HFFc6 (cell line): ENCODE results near the gene MTHFR. TPM values are rescaled to one million over a fixed set of nuclear protein-coding genes. Genes with fewer than 3 reads are reported as not detected.

Experiments
- DNase-seq: peaks from one replicate; pipeline ENCODE4 v3.0.0-alpha.2; 2018
- H3K27ac Mint-ChIP-seq: 2 replicates; pipeline ENCODE4 v1.8.0; 2020; ENCODE audit warnings: mild to moderate bottlenecking, mixed read lengths
- H3K27me3 Mint-ChIP-seq: 2 replicates; pipeline ENCODE4 v1.8.0; 2021; ENCODE audit warnings: mild to moderate bottlenecking, moderate library complexity, mixed read lengths; ENCODE audit not compliant: insufficient read depth
- H3K36me3 Mint-ChIP-seq: 2 replicates; pipeline ENCODE4 v1.8.0; 2021; ENCODE audit warnings: low read depth, mixed read lengths
- H3K4me1 Mint-ChIP-seq: 2 replicates; pipeline ENCODE4 v1.8.0; 2020; ENCODE audit warnings: low read depth, mixed read lengths
- H3K4me3 Mint-ChIP-seq: 2 replicates; pipeline ENCODE4 v1.8.0; 2020; ENCODE audit warnings: mild to moderate bottlenecking, moderate library complexity, mixed read lengths
- H3K9me3 Mint-ChIP-seq: 2 replicates; pipeline ENCODE4 v1.8.0; 2020; ENCODE audit warnings: mild to moderate bottlenecking, mixed read lengths
- CTCF ChIP-seq: fragments of 200-600 bp; sonication (generic); IDR thresholded peaks from 2 replicates; pipeline ENCODE4 v1.5.0; 2021; ENCODE audit warnings: antibody characterized with exemption, mild to moderate bottlenecking
- total RNA-seq, 6 experiments: library from RNA; stranded (reverse); fragmentation: NEBNext Ultra II Directional; extraction: Animal tissue kit (Norgen Biotek cat#: 25700); gene quantifications; 2 replicates in 1 of 6; 3 replicates in 5 of 6; pipeline ENCODE4 v1.2.3, GENCODE V29; 2021

MTHFR gene
- total RNA-seq, 6 experiments from 2014 or later = 9.4 to 11.7 (median 10.5) TPM

GRCh38 chr1:11784256-11784992 lies 21.3 kb downstream of the MTHFR start:
- Mint-ChIP-seq H3K4me3 (no peak overlapping the region), H3K36me3 (no peaks in the 10 kb centered on the region), H3K4me1 (peaks cover 13% of the 10 kb centered on the region), H3K27me3 (peaks cover 5% of the 10 kb centered on the region), H3K9me3 (no peaks in the 10 kb centered on the region), H3K27ac (no peak overlapping the region)
- no peak for DNase-seq
- TF ChIP-seq CTCF = no peak

- no peak for TF ChIP-seq CTCF
- peaks cover 13% of the 10 kb centered on the region for H3K4me1 Mint-ChIP-seq
- no peak overlapping the region for H3K4me3 Mint-ChIP-seq
These were observed 22.2 kb downstream of the MTHFR start for GRCh38 chr1:11783556-11783955.

GRCh38 chr1:11782127-11782708 lies 23.5 kb downstream of the MTHFR start:
- Mint-ChIP-seq H3K9me3 (no peaks in the 10 kb centered on the region), H3K36me3 (no peaks in the 10 kb centered on the region), H3K4me1 (peaks cover 6% of the 10 kb centered on the region), H3K27me3 (peaks cover 10% of the 10 kb centered on the region), H3K27ac (no peak overlapping the region), H3K4me3 (no peak overlapping the region)
- DNase-seq = no peak
- no peak for TF ChIP-seq CTCF

More at GRCh38 chr1:11783556-11783955, 22.2 kb downstream of the MTHFR start:
- H3K27ac Mint-ChIP-seq = no peak overlapping the region
- DNase-seq = no peak
- H3K27me3 Mint-ChIP-seq = peaks cover 10% of the 10 kb centered on the region
- no peaks in the 10 kb centered on the region for H3K9me3 Mint-ChIP-seq
- no peaks in the 10 kb centered on the region for H3K36me3 Mint-ChIP-seq

- H3K27me3 Mint-ChIP-seq = peaks cover 13% of the 10 kb centered on the region
- no peaks in the 10 kb centered on the region for H3K36me3 Mint-ChIP-seq
- no peak for TF ChIP-seq CTCF
- no peak overlapping the region for H3K4me3 Mint-ChIP-seq
- no peak overlapping the region for H3K27ac Mint-ChIP-seq
- DNase-seq = no peak
- H3K4me1 Mint-ChIP-seq = no peaks in the 10 kb centered on the region; the same call in 1 of the 2 replicates
- H3K9me3 Mint-ChIP-seq = no peaks in the 10 kb centered on the region
These were observed 24.5 kb downstream of the MTHFR start for GRCh38 chr1:11781297-11781696.

GRCh38 chr1:11780380-11781147 lies 25.2 kb downstream of the MTHFR start:
- Mint-ChIP-seq H3K4me1 (no peaks in the 10 kb centered on the region; the same call in 1 of the 2 replicates), H3K27me3 (peaks cover 18% of the 10 kb centered on the region), H3K27ac (no peak overlapping the region), H3K36me3 (no peaks in the 10 kb centered on the region), H3K9me3 (no peaks in the 10 kb centered on the region), H3K4me3 (no peak overlapping the region)
- DNase-seq = no peak
- TF ChIP-seq CTCF = 0 out of 2 replicates have a peak, but pooled peaks have one; percentile 9
